GM19328 (cell line): ENCODE results near the gene GLUD1.
"Not testable (repeated sequence)": the region's sequence is repeated elsewhere in the genome, so short reads cannot be mapped to it uniquely, and the experiment has no call there.

Experiments
- ATAC-seq: cut with Tn5 transposase; IDR thresholded peaks from one replicate; pipeline ENCODE4 v1.9.1; 2021; ENCODE audit warnings: mild to moderate bottlenecking, moderate library complexity; ENCODE audit not compliant: unreplicated experiment

The GLUD1 gene

DNA sequence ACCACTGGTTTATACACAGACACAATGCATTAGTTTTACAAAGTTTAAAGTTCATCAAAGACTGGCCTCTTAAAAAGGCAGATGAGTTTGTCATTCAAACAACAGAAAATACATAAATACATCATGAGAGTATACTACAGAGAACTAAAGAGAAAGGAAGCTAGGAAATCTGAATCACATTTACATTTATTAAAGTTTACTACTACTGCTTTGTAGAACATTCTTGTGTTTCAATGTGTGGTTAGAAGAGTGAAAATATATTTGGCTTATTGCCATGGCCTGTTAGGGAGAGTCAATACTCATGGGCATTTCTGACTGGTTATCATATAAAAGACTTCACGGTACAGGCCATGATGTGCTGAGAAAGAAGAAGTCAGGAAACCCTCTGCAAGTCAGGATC, 87.5 kb downstream of the GLUD1 start:
- ATAC-seq = not testable (repeated sequence)

DNA sequence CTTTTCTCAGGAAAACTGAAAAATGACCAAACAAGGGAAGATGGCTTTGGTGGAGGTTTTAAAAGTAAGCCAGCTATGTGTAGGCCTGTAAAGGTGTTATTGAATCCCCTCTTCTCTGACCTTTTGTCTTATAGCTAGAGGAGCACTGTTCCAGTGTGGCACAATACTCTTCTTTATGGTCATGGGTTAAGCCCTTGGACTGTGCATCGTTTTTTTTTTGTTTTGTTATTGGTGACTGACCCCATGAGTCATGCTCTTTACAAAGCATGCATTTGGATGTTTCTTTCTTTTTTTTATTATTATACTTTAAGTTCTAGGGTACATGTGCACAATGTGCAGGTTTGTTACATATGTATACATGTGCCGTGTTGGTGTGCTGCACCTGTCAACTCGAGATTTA, 94.2 kb downstream of the GLUD1 start:
- ATAC-seq = no peak
